H9 (cell line): ENCODE data around the gene WFDC12. TPM values are rescaled to one million over a fixed set of nuclear protein-coding genes. Genes with fewer than 3 reads are reported as not detected.

Experiments used
- DNase-seq: peaks from one replicate; pipeline ENCODE4 v3.0.0-alpha.2; 2017
- H2AFZ ChIP-seq: one replicate; pipeline ENCODE4 v1.6.1; 2013; ENCODE audit warnings: mild to moderate bottlenecking, low read length, control low read depth, moderate library complexity
- H2AK5ac ChIP-seq: 2 replicates; pipeline ENCODE4 v1.6.1; 2013; ENCODE audit warnings: low read length, control low read depth, mixed read lengths; ENCODE audit not compliant: insufficient read length
- H2BK120ac ChIP-seq: one replicate; pipeline ENCODE4 v1.6.1; 2013; ENCODE audit warnings: low read depth, mild to moderate bottlenecking, low read length, control low read depth, inconsistent platforms; ENCODE audit not compliant: poor library complexity, severe bottlenecking
- H2BK12ac ChIP-seq: 2 replicates; pipeline ENCODE4 v1.6.1; 2013; ENCODE audit warnings: low read length, control low read depth, mixed read lengths, low read depth; ENCODE audit not compliant: insufficient read length
- H2BK15ac ChIP-seq: 2 replicates; pipeline ENCODE4 v1.6.1; 2013; ENCODE audit warnings: low read depth, low read length, control low read depth
- H2BK20ac ChIP-seq: one replicate; pipeline ENCODE4 v1.6.1; 2013; ENCODE audit warnings: low read depth, mild to moderate bottlenecking, low read length, control low read depth, inconsistent platforms; ENCODE audit not compliant: poor library complexity, severe bottlenecking
- H2BK5ac ChIP-seq: 2 replicates; pipeline ENCODE4 v1.6.1; 2013; ENCODE audit warnings: low read length, control low read depth, mixed read lengths; ENCODE audit not compliant: insufficient read length
- H3K14ac ChIP-seq: 2 replicates; pipeline ENCODE4 v1.6.1; 2013; ENCODE audit warnings: low read length, control low read depth; ENCODE audit not compliant: insufficient read depth
- H3K18ac ChIP-seq: 2 replicates; pipeline ENCODE4 v1.6.1; 2013; ENCODE audit warnings: low read depth, mild to moderate bottlenecking, mixed read lengths, low read length, control low read depth; ENCODE audit not compliant: insufficient read length
- H3K23ac ChIP-seq: 2 replicates; pipeline ENCODE4 v1.6.1; 2013; ENCODE audit warnings: low read length, control low read depth, mixed read lengths, low read depth; ENCODE audit not compliant: insufficient read length
- H3K23me2 ChIP-seq: 2 replicates; pipeline ENCODE4 v1.6.1; 2013; ENCODE audit warnings: low read depth, mild to moderate bottlenecking, mixed read lengths, low read length, control low read depth; ENCODE audit not compliant: insufficient read length, poor library complexity, severe bottlenecking
- H3K27ac ChIP-seq: 2 replicates; pipeline ENCODE4 v1.5.1; 2013; ENCODE audit warnings: low read length, control low read depth, mixed read lengths, low read depth; ENCODE audit not compliant: insufficient read length
- H3K27me3 ChIP-seq: 2 replicates; pipeline ENCODE4 v1.6.1; 2013; ENCODE audit warnings: low read length, control low read depth, inconsistent platforms; ENCODE audit not compliant: insufficient read depth
- H3K4ac ChIP-seq: 2 replicates; pipeline ENCODE4 v1.6.1; 2013; ENCODE audit warnings: low read depth, mild to moderate bottlenecking, control low read depth, inconsistent platforms, low read length, moderate library complexity
- H3K4me1 ChIP-seq: 2 replicates; pipeline ENCODE4 v1.6.1; 2013; ENCODE audit warnings: low read length, control low read depth, inconsistent platforms; ENCODE audit not compliant: insufficient read depth
- H3K4me2 ChIP-seq: 2 replicates; pipeline ENCODE4 v1.6.1; 2013; ENCODE audit warnings: low read length, control low read depth, mixed read lengths; ENCODE audit not compliant: insufficient read length, insufficient read depth
- H3K56ac ChIP-seq: 2 replicates; pipeline ENCODE4 v1.6.1; 2013; ENCODE audit warnings: low read depth, mild to moderate bottlenecking, mixed read lengths, low read length, control low read depth; ENCODE audit not compliant: insufficient read length
- H3K79me1 ChIP-seq: 2 replicates; pipeline ENCODE4 v1.6.1; 2013; ENCODE audit warnings: low read depth, mild to moderate bottlenecking, moderate library complexity, low read length, control low read depth, inconsistent platforms; ENCODE audit not compliant: insufficient read depth, poor library complexity, severe bottlenecking
- H3K79me2 ChIP-seq: 2 replicates; pipeline ENCODE4 v1.6.1; 2013; ENCODE audit warnings: low read length, control low read depth, inconsistent platforms; ENCODE audit not compliant: insufficient read depth
- H3K9ac ChIP-seq: 2 replicates; pipeline ENCODE4 v1.6.1; 2013; ENCODE audit warnings: low read length, control low read depth, mixed read lengths; ENCODE audit not compliant: insufficient read length; ENCODE audit errors: extremely low read depth
- H3K9me3 ChIP-seq: one replicate; pipeline ENCODE4 v1.6.1; 2013; ENCODE audit warnings: low read depth, low read length, inconsistent platforms; ENCODE audit not compliant: control insufficient read depth
- H3T11ph ChIP-seq: one replicate; pipeline ENCODE4 v1.6.1; 2013; ENCODE audit warnings: mild to moderate bottlenecking, low read length, control low read depth, inconsistent platforms
- H4K20me1 ChIP-seq: one replicate; pipeline ENCODE4 v1.6.1; 2013; ENCODE audit not compliant: control insufficient read depth, insufficient read length, insufficient read depth
- H4K5ac ChIP-seq: 2 replicates; pipeline ENCODE4 v1.6.1; 2013; ENCODE audit warnings: low read depth, mild to moderate bottlenecking, mixed read lengths, low read length, control low read depth; ENCODE audit not compliant: insufficient read length
- H4K8ac ChIP-seq: replicated peaks from 2 replicates; pipeline ENCODE4 v1.6.1; 2013; ENCODE audit warnings: low read length, control low read depth, mixed read lengths, low read depth; ENCODE audit not compliant: insufficient read length
- H4K91ac ChIP-seq: 2 replicates; pipeline ENCODE4 v1.6.1; 2013; ENCODE audit warnings: low read depth, mild to moderate bottlenecking, moderate library complexity, mixed read lengths, low read length, control low read depth; ENCODE audit not compliant: insufficient read length
- H3K27ac Mint-ChIP-seq, 3 experiments: 2 replicates in 2 of 3; 3 replicates in 1 of 3; pipeline ENCODE4 v1.8.0; 2020 to 2021; ENCODE audit warnings: mixed read lengths in 3 of 3, mild to moderate bottlenecking in 1 of 3, moderate library complexity in 1 of 3
- H3K27me3 Mint-ChIP-seq: 2 replicates; pipeline ENCODE4 v1.8.0; 2021; ENCODE audit warnings: low read depth, mild to moderate bottlenecking, moderate library complexity, mixed read lengths
- H3K36me3 Mint-ChIP-seq, 3 experiments: 2 replicates in 2 of 3; 3 replicates in 1 of 3; pipeline ENCODE4 v1.8.0; 2020 to 2021; ENCODE audit warnings: low read depth in 3 of 3, mixed read lengths in 3 of 3; ENCODE audit not compliant: insufficient read depth in 1 of 3
- H3K4me1 Mint-ChIP-seq, 2 experiments: 2 replicates each; pipeline ENCODE4 v1.8.0; 2020; ENCODE audit warnings: mixed read lengths in 2 of 2
- H3K4me3 Mint-ChIP-seq, 2 experiments: 2 replicates in 1 of 2; 3 replicates in 1 of 2; pipeline ENCODE4 v1.8.0; 2020 to 2021; ENCODE audit warnings: mild to moderate bottlenecking in 2 of 2, mixed read lengths in 2 of 2, moderate library complexity in 1 of 2
- H3K9me3 Mint-ChIP-seq, 2 experiments: 2 replicates in 1 of 2; 3 replicates in 1 of 2; pipeline ENCODE4 v1.8.0; 2020; ENCODE audit warnings: mild to moderate bottlenecking in 2 of 2, mixed read lengths in 2 of 2, moderate library complexity in 1 of 2
- CTCF ChIP-seq: fragments of 200-600 bp; sonication (generic); conservative IDR thresholded peaks from 3 replicates; pipeline ENCODE4 v1.8.0; 2021; ENCODE audit warnings: antibody characterized with exemption, mild to moderate bottlenecking
- WGBS: extraction: QIAGEN DNeasy Blood & Tissue Kit; methylation state at CpG from one replicate; pipeline ENCODE4 v1.1.7; 2013; ENCODE audit warnings: missing lambda C conversion rate, low lambda C conversion rate, mixed read lengths; ENCODE audit not compliant: insufficient read length; ENCODE audit errors: extremely low coverage; 5-methylcytosine and 5-hydroxymethylcytosine counted together
- total RNA-seq: library from RNA; stranded (reverse); gene quantifications from 2 replicates; pipeline ENCODE4 v1.2.1, GENCODE V29; 2021

WFDC12 gene
- total RNA-seq, 1 experiment from 2014 or later: not detected

GRCh38 chr20:45109634-45110033 lies 14.6 kb downstream of the WFDC12 start:
- H2BK20ac ChIP-seq: no peak overlapping the region
- H3K9ac ChIP-seq: no peak overlapping the region
- H3K36me3 Mint-ChIP-seq: no peaks in the 10 kb centered on the region
- H2BK120ac ChIP-seq: no peak overlapping the region
- H2BK5ac ChIP-seq: no peak overlapping the region
- no peak overlapping the region for H3K27ac ChIP-seq
- H3K4ac ChIP-seq: no peak overlapping the region
- no peak for TF ChIP-seq CTCF
- no peak overlapping the region for H3K18ac ChIP-seq
- H3K23ac ChIP-seq: no peak overlapping the region
- H3T11ph ChIP-seq: no peak overlapping the region
- H3K9me3 ChIP-seq: no peaks in the 10 kb centered on the region
- H3K79me2 ChIP-seq: no peaks in the 10 kb centered on the region
- H2BK15ac ChIP-seq: no peak overlapping the region
- no peaks in the 10 kb centered on the region for H3K79me1 ChIP-seq
- H4K5ac ChIP-seq: no peak overlapping the region
- no peaks in the 10 kb centered on the region for H4K20me1 ChIP-seq
- no peak overlapping the region for H3K14ac ChIP-seq
- no peak overlapping the region for H4K8ac ChIP-seq
- H2BK12ac ChIP-seq: no peak overlapping the region
- no peak overlapping the region; a peak in 1 of 7 replicates for H3K27ac Mint-ChIP-seq
- H2AK5ac ChIP-seq: no peak overlapping the region
- H3K4me3 Mint-ChIP-seq: no peak overlapping the region
- H4K91ac ChIP-seq: no peak overlapping the region
- H3K4me1 Mint-ChIP-seq: peaks cover 0 to 9% of the 10 kb centered on the region in 2 experiments; a peak in 3 of 4 replicates
- H3K23me2 ChIP-seq: no peaks in the 10 kb centered on the region
- H3K4me1 ChIP-seq: no peaks in the 10 kb centered on the region
- peaks cover 4% of the 10 kb centered on the region; the same call in 1 of the 2 replicates for H3K27me3 Mint-ChIP-seq
- no peak overlapping the region for H2AFZ ChIP-seq
- H3K4me2 ChIP-seq: no peak overlapping the region
- no peaks in the 10 kb centered on the region for H3K9me3 Mint-ChIP-seq
- no CpG with 5 or more reads among the region's 8 CpGs for WGBS
- no peak for DNase-seq
- no peaks in the 10 kb centered on the region for H3K27me3 ChIP-seq
- H3K56ac ChIP-seq: no peak overlapping the region
